ENCODE measurements around the gene PRR20E. TPM values are rescaled to one million over a fixed set of nuclear protein-coding genes. Genes with fewer than 3 reads are reported as not detected.
"Not testable (repeated sequence)": the region's sequence is repeated elsewhere in the genome, so short reads cannot be mapped to it uniquely, and the experiment has no call there.

Gene PRR20E
- total RNA-seq, 4 donors from 2014 or later: not detected

DNA sequence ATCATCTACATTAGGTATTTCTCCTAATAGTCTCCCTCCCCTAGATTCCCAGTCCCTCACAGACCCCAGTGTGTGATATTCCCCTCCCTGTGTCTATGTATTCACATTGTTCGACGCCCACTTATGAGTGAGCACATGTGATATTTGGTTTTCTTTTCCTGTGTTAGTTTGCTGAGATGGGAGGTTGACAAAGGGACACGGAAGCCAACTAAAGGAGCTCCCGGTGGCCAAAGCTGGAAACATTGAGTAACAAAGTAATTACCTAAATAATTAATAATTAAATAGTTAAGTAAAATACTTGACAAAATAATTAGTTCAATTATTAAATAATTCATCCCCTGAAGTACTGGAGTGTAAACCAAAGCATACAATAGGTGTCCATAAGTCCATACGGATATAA is 28.0 kb upstream of the PRR20E start:
- H3K4me1 ChIP-seq: no peaks in the 10 kb centered on the region
- H3K36me3 ChIP-seq: no peaks in the 10 kb centered on the region
- no peak overlapping the region for H3K4me3 ChIP-seq
- TF ChIP-seq CTCF (IDR thresholded peaks at IDR 0.05 in 4 of 5, conservative IDR thresholded peaks at IDR 0.05 in 1 of 5) (no peak), POLR2A (IDR thresholded peaks at IDR 0.05) (no peak)
- H3K9me3 ChIP-seq: no peaks in the 10 kb centered on the region
- no peak overlapping the region for H3K27ac ChIP-seq
- in situ Hi-C loops (cut with MboI; ENCODE audit: low sequenced_read_pairs in 4 of 4): no loop called here
- no peak for DNase-seq
- ATAC-seq: no peak
- no peaks in the 10 kb centered on the region for H3K27me3 ChIP-seq
- intact Hi-C loops (cut with DNase I; ENCODE audit: low total_unique reads): no loop called here

DNA sequence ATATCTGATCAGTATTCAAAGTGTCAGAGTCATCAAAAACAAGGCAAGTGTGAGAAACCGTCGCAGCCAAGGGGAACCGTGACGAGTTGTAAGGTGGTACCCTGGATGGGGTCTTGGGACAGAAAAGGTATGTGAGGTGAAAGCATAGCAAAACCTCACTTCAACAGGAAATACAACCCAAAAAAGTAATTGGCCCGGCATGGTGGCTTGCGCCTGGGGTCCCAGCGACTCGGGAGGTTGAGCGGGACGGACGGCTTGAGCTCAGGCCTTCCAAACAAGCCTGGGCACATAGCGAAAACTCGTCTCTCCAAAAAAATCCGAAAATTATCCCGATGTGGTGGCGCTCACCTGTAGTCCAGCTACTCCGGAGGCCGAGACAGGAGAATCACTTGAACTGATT is 27.2 kb upstream of the PRR20E start:
- H3K27ac ChIP-seq; intact Hi-C loops (cut with DNase I; ENCODE audit: low total_unique reads); H3K27me3 ChIP-seq; H3K9me3 ChIP-seq; ATAC-seq; in situ Hi-C loops (cut with MboI; ENCODE audit: low sequenced_read_pairs in 4 of 4); H3K4me3 ChIP-seq; H3K36me3 ChIP-seq; H3K4me1 ChIP-seq; DNase-seq: not testable (repeated sequence)

DNA sequence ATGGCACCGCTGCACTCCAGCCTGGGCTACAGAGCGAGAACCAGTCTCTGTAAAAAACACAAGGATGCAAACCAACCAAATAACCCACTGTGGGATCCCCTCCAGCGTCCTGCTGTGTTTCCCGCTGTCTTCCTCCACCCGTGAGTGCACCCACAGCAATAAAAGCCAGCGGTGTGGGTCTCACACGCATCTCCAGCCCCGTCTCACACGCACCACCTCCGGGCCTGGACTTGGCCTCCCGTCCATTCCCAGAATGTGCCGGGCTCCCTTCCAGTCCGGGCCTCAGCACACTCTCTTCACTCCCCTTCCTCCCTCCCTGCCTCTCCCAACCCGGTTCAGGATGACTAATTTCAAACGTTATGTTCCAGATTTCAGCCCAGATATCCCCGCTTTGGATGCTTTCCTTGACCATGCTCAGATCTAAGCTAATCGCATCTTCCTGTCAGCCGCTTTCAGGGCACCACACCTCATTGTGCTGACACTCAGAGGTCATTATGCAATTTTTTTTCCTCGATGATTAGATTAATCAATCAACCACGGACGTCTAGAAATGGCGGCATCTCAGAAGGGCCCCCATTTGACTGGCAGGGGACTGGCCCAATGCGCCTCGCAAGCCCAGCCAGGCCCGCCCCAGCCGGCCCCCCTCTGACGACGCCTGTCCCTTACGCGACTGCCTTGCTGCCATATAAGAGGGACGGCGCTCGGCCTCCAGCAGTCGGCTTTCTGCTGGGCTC is 26.6 kb upstream of the PRR20E start, which contains the start of gene PRR20A:
Gene PRR20A, plus strand, starts transcription at position 684 of the 734 bp plus-strand sequence. CDS start 387 bp downstream, outside the sequence.
- DNase-seq; H3K4me3 ChIP-seq; H3K27me3 ChIP-seq; in situ Hi-C loops (cut with MboI; ENCODE audit: low sequenced_read_pairs in 4 of 4); ATAC-seq; H3K9me3 ChIP-seq; H3K36me3 ChIP-seq; intact Hi-C loops (cut with DNase I; ENCODE audit: low total_unique reads); H3K4me1 ChIP-seq; H3K27ac ChIP-seq: not testable (repeated sequence)

DNA sequence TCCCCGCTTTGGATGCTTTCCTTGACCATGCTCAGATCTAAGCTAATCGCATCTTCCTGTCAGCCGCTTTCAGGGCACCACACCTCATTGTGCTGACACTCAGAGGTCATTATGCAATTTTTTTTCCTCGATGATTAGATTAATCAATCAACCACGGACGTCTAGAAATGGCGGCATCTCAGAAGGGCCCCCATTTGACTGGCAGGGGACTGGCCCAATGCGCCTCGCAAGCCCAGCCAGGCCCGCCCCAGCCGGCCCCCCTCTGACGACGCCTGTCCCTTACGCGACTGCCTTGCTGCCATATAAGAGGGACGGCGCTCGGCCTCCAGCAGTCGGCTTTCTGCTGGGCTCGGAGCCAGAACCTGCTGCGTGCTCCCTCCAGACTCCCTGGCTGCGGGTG is 19.8 kb upstream of the PRR20E start, which contains the start of gene PRR20B:
Gene PRR20B, plus strand, starts transcription at position 301 of the 400 bp plus-strand sequence. CDS start 387 bp downstream, outside the sequence.
- H3K27ac ChIP-seq; intact Hi-C loops (cut with DNase I; ENCODE audit: low total_unique reads); ATAC-seq; H3K27me3 ChIP-seq; DNase-seq; H3K9me3 ChIP-seq; H3K36me3 ChIP-seq; H3K4me3 ChIP-seq; H3K4me1 ChIP-seq; in situ Hi-C loops (cut with MboI; ENCODE audit: low sequenced_read_pairs in 4 of 4): not testable (repeated sequence)

DNA sequence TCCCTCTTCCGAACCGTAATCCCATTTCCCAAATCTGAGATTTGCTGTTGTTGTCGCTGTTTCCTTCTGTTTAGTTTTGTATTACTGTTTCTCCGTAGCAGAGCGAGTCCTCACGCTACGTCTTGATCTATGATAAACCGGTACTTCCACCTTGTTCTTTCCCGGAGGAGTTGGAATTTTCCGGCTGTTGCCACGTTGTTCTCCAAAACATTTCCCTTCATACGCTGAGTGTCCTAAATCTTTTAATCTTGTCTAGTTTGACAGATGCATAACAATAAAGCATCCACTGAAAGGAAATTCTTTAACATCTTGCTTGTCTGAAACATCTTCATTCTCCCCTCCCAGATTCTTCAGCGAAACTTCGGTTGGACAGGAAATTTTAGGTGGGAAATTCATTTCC is 18.9 kb upstream of the PRR20E start:
- DNase-seq; in situ Hi-C loops (cut with MboI; ENCODE audit: low sequenced_read_pairs in 4 of 4); H3K9me3 ChIP-seq; H3K36me3 ChIP-seq; ATAC-seq; intact Hi-C loops (cut with DNase I; ENCODE audit: low total_unique reads); H3K4me1 ChIP-seq; H3K27me3 ChIP-seq; H3K27ac ChIP-seq; H3K4me3 ChIP-seq: not testable (repeated sequence)

DNA sequence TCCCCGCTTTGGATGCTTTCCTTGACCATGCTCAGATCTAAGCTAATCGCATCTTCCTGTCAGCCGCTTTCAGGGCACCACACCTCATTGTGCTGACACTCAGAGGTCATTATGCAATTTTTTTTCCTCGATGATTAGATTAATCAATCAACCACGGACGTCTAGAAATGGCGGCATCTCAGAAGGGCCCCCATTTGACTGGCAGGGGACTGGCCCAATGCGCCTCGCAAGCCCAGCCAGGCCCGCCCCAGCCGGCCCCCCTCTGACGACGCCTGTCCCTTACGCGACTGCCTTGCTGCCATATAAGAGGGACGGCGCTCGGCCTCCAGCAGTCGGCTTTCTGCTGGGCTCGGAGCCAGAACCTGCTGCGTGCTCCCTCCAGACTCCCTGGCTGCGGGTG is 13.2 kb upstream of the PRR20E start, which contains the start of gene PRR20C:
Gene PRR20C, plus strand, starts transcription at position 301 of the 400 bp plus-strand sequence. CDS start 387 bp downstream, outside the sequence.
- intact Hi-C loops (cut with DNase I; ENCODE audit: low total_unique reads); H3K4me1 ChIP-seq; in situ Hi-C loops (cut with MboI; ENCODE audit: low sequenced_read_pairs in 4 of 4); H3K27ac ChIP-seq; ATAC-seq; H3K4me3 ChIP-seq; H3K27me3 ChIP-seq; H3K36me3 ChIP-seq; H3K9me3 ChIP-seq; DNase-seq: not testable (repeated sequence)

GRCh38 chr13:57160332-57160731 is 6.7 kb upstream of the PRR20E start, which contains the start of gene PRR20D:
Gene PRR20D (plus strand): TSS chr13:57160632. CDS start chr13:57161019, 387 bp downstream.
- H3K4me1 ChIP-seq; ATAC-seq; H3K4me3 ChIP-seq; H3K36me3 ChIP-seq; H3K27me3 ChIP-seq; intact Hi-C loops (cut with DNase I; ENCODE audit: low total_unique reads); H3K27ac ChIP-seq; DNase-seq; in situ Hi-C loops (cut with MboI; ENCODE audit: low sequenced_read_pairs in 4 of 4); H3K9me3 ChIP-seq: not testable (repeated sequence)

All from gastrocnemius medialis (tissue), 4 donors.